Upper lobe of right lung (tissue), 1 donor: ENCODE measurements around the gene ERFE. TPM values are rescaled to one million over a fixed set of nuclear protein-coding genes. Genes with fewer than 3 reads are reported as not detected.

ENCODE experiments used
- ATAC-seq: fragments of 200-7000 bp; cut with Tn5 transposase; one replicate; pipeline ENCODE4 v1.9.1; 2020; ENCODE audit warnings: mild to moderate bottlenecking, moderate library complexity
- DNase-seq: peaks from one replicate; pipeline ENCODE4 v3.0.0-alpha.2; 2020
- H3K27ac ChIP-seq: fragments of 200-600 bp; one replicate; pipeline ENCODE4 v1.8.0; 2022
- H3K27me3 ChIP-seq: fragments of 200-600 bp; one replicate; pipeline ENCODE4 v1.8.0; 2022; ENCODE audit warnings: mild to moderate bottlenecking
- H3K36me3 ChIP-seq: fragments of 200-600 bp; one replicate; pipeline ENCODE4 v1.8.0; 2022
- H3K4me1 ChIP-seq: fragments of 200-600 bp; one replicate; pipeline ENCODE4 v1.8.0; 2022
- H3K4me3 ChIP-seq: fragments of 200-600 bp; one replicate; pipeline ENCODE4 v1.8.0; 2022; ENCODE audit warnings: mild to moderate bottlenecking
- H3K9me3 ChIP-seq: fragments of 200-600 bp; one replicate; pipeline ENCODE4 v1.8.0; 2022
- intact Hi-C: fragments of 100-400 bp; cut with DNase I; formaldehyde crosslinking; loops from one replicate; pipeline ENCODE4 v1.11.0; 2022
- total RNA-seq: library from RNA; stranded (reverse); fragmentation: NEBNext Ultra II Directional; extraction: Animal tissue kit (Norgen Biotek cat#: 25700); gene quantifications from one replicate; pipeline ENCODE4 v1.2.1, GENCODE V29; 2021
- TF ChIP-seq, protein P1 (sequence below): fragments of 200-600 bp; IDR thresholded peaks from one replicate; pipeline ENCODE4 v1.8.0; 2022; ENCODE audit warnings: antibody characterized with exemption
- donor health status: DM: no; HTN: yes; CAD: no; lungs with severe emphysema.

The ERFE gene
- total RNA-seq, 1 donor from 2014 or later: not detected

DNA sequence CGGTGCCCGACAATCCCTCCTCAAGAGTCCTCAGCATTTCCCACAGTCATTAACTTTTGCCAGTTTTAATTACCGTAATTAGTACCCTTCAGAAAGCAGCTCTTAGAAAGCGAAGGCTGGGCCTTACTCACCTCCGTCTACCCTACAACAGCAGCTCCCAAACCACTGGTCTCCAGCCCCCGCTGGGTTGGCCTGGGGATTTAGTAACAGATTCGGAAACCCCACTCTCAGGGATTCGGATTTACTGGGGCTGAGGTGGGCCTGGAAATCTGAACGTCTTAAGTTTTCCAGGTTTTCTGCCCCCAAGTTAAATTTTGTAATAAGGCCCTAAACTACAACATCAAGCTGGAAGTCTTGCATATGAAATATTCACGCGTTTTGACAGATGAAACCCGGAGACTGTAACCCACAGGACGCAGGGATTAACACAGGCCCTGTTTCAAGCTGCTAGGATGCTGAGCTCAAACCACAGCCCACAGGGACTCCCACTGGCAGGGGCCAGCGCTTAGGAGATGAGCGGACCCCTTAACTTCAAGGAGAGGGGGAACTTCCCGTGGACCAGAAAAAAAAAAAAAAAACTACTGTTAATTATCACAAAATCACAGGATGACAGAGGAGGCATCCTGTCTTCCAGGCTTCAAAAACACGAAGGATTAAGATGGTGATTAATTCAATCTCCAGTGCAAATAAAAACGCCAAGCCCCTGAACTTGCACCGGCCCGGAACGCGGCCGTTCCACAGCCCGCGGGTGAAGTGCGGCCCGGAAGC lies 43.7 kb downstream of the ERFE start:
- peak overlapping the region; percentile 89 for H3K27ac ChIP-seq
- ATAC-seq (no peak), DNase-seq (no peak)
- H3K27me3 ChIP-seq: no peaks in the 10 kb centered on the region
- peak overlapping the region; percentile 74 for H3K4me3 ChIP-seq
- no peaks in the 10 kb centered on the region for H3K36me3 ChIP-seq
- no peaks in the 10 kb centered on the region for H3K9me3 ChIP-seq
- TF ChIP-seq, protein P1, sequence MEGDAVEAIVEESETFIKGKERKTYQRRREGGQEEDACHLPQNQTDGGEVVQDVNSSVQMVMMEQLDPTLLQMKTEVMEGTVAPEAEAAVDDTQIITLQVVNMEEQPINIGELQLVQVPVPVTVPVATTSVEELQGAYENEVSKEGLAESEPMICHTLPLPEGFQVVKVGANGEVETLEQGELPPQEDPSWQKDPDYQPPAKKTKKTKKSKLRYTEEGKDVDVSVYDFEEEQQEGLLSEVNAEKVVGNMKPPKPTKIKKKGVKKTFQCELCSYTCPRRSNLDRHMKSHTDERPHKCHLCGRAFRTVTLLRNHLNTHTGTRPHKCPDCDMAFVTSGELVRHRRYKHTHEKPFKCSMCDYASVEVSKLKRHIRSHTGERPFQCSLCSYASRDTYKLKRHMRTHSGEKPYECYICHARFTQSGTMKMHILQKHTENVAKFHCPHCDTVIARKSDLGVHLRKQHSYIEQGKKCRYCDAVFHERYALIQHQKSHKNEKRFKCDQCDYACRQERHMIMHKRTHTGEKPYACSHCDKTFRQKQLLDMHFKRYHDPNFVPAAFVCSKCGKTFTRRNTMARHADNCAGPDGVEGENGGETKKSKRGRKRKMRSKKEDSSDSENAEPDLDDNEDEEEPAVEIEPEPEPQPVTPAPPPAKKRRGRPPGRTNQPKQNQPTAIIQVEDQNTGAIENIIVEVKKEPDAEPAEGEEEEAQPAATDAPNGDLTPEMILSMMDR: no peak
- peaks cover 25% of the 10 kb centered on the region for H3K4me1 ChIP-seq
- intact Hi-C loops: no loop called here

DNA sequence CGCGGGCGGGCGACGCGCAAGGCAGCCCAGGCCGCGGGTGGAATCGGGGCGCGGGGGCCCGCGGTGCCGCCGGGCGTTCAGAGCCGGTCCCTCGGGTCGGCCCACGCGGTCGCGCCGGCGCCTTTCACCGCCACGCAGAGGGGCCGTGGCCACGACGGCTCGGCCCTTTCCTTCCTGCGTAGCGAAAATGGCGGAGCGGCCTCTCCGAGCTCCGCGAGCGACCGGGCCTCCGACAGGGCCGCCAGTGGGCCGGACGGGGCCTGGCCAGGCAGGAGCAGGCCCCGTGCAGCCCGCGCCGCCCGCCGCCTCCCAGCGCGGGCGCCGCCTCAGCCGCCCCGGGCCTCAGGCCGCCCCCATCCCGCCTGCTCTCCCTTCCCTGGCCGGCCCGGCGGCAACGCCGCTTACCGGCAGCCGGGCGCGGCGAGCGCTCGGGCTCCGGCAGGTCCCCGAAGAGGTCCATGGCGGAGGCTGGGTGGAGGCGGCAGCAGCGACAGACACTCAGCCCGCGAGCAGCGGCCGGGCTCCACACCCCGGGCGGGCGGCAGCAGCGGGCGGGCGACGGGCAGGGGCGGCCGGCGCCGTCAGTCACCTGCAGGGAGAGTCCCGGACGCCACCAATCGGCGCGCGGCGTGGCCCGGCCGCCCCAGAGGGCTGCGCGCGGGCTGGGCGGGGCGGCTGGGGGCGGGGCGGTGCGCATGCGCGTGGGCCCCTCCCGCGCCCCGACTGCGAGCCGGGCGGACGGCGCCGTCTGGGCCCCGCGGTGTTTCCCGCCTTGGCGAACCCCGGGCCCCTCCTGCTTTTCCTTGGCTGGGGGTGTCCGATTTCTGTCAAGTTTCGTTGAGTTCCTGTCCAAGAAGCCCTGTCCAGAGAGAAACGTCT lies 44.6 kb downstream of the ERFE start, which contains the start of gene ILKAP:
TSS of gene ILKAP (minus strand) at position 602 of the 879 bp plus-strand sequence. CDS start at position 460, 142 bp downstream.
- TF ChIP-seq, protein P1: no peak
- Histone ChIP-seq H3K36me3 (no peaks in the 10 kb centered on the region), H3K4me3 (peak within 1 kb of the TSS; percentile 74), H3K4me1 (peaks cover 25% of the 10 kb centered on the region), H3K9me3 (no peaks in the 10 kb centered on the region), H3K27ac (peak within 1 kb of the TSS; percentile 89), H3K27me3 (no peaks in the 10 kb centered on the region)
- DNase-seq (peak; percentile 96), ATAC-seq (peak; percentile 99)
- intact Hi-C loops: no loop called here

GRCh38 chr2:238203973-238204683 lies 45.4 kb downstream of the ERFE start:
- Histone ChIP-seq H3K27me3 (no peaks in the 10 kb centered on the region), H3K4me3 (peak overlapping the region; percentile 74), H3K4me1 (peaks cover 25% of the 10 kb centered on the region), H3K27ac (peak overlapping the region; percentile 89), H3K36me3 (no peaks in the 10 kb centered on the region), H3K9me3 (no peaks in the 10 kb centered on the region)
- TF ChIP-seq, protein P1: no peak
- ATAC-seq (no peak), DNase-seq (no peak)
- intact Hi-C loops: no loop called here

DNA sequence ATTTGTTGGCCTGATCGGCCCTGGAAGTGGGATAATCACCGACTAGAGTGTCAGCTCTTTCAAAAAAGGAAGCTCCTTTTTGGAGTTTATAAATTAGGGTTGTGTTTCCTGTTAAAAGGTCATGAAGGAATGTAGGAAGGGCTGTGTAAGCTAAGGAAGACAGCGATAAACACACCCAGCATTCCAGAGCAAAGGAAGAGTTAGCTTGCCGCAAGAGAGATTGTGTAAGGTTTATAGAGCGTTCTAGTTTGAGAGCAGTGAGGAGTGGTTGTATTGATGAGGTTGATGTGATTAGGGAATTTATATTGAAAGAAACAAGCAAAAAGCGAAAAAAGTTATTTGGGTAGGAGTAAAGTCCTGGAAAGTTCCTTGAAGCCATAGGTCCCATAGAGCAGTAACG lies 48.2 kb downstream of the ERFE start:
- Histone ChIP-seq H3K36me3 (no peaks in the 10 kb centered on the region), H3K27ac (no peak overlapping the region), H3K4me3 (no peak overlapping the region), H3K4me1 (peaks cover 9% of the 10 kb centered on the region), H3K9me3 (no peaks in the 10 kb centered on the region), H3K27me3 (no peaks in the 10 kb centered on the region)
- intact Hi-C loops: no loop called here
- TF ChIP-seq, protein P1: no peak
- DNase-seq (no peak), ATAC-seq (no peak)

DNA sequence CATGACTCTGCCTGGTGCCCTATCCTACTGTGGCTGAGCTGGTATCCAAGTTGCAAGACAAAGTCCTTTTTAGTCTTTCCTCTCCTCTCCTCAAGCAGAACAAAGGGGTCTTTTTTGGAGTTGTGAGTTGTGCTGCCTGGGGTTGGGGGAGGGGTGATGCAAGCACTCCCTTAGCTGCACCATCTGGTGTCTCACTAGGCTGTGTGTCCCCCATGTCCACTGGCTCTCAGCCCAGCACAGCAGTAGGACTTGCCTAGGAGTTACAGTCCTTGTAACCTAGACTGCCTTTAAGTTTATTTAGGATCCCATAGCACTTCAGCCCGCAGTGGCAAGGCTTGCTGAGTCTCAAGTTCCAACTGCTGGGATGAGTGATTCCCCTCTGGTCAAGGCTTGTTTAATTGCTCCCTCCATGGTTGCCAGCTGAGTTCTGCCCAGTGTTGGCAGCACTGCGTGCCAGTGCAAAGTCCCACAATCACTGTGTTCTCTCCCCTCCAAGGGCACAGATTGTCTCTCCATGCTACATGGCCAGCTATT lies 57.9 kb downstream of the ERFE start:
- no peak overlapping the region for H3K4me3 ChIP-seq
- intact Hi-C loops: no loop called here
- H3K9me3 ChIP-seq: no peaks in the 10 kb centered on the region
- H3K4me1 ChIP-seq: no peaks in the 10 kb centered on the region
- TF ChIP-seq, protein P1: no peak
- no peaks in the 10 kb centered on the region for H3K27me3 ChIP-seq
- no peaks in the 10 kb centered on the region for H3K36me3 ChIP-seq
- ATAC-seq (no peak), DNase-seq (no peak)
- no peak overlapping the region for H3K27ac ChIP-seq
